HepG2 (cell line): ENCODE results near the gene ENO1. TPM values are rescaled to one million over a fixed set of nuclear protein-coding genes. Genes with fewer than 3 reads are reported as not detected.

ENCODE experiments used
- BHLHE40 ChIP-seq: IDR thresholded peaks from 2 replicates; pipeline ENCODE4 v1.6.1; 2011; ENCODE audit warnings: low read length, improper control_type of control experiment
- CERS6 ChIP-seq: sonication (generic); formaldehyde crosslinking; IDR thresholded peaks from 2 replicates; pipeline ENCODE4 v1.5.0; 2020; ENCODE audit warnings: missing genetic modification reagents
- CTCF ChIP-seq: sonication (generic); formaldehyde crosslinking; IDR thresholded peaks from 2 replicates; pipeline ENCODE4 v1.5.0; 2020; ENCODE audit warnings: mild to moderate bottlenecking, missing genetic modification reagents, moderate library complexity
- DNMT1 ChIP-seq: sonication (generic); formaldehyde crosslinking; IDR thresholded peaks from 2 replicates; pipeline ENCODE4 v1.5.1; 2020; ENCODE audit warnings: mild to moderate bottlenecking, missing genetic modification reagents
- FLYWCH1 ChIP-seq: sonication (generic); formaldehyde crosslinking; IDR thresholded peaks from 2 replicates; pipeline ENCODE4 v1.8.1; 2023; ENCODE audit warnings: mild to moderate bottlenecking, missing genetic modification reagents
- GLI4 ChIP-seq: sonication (generic); formaldehyde crosslinking; IDR thresholded peaks from 2 replicates; pipeline ENCODE4 v1.5.1; 2020; ENCODE audit warnings: missing genetic modification reagents, mild to moderate bottlenecking, moderate library complexity, borderline replicate concordance
- MXD3 ChIP-seq: IDR thresholded peaks from 2 replicates; pipeline ENCODE4 v1.6.1; 2016; ENCODE audit warnings: mild to moderate bottlenecking, missing biosample characterization, missing genetic modification reagents
- PBX2 ChIP-seq: IDR thresholded peaks from 2 replicates; pipeline ENCODE4 v1.6.1; 2016; ENCODE audit warnings: control low read depth
- SNAI1 ChIP-seq: sonication (generic); formaldehyde crosslinking; IDR thresholded peaks from 2 replicates; pipeline ENCODE4 v1.5.0; 2020; ENCODE audit warnings: mild to moderate bottlenecking, missing genetic modification reagents, borderline replicate concordance
- SNAPC4 ChIP-seq: sonication (generic); formaldehyde crosslinking; IDR thresholded peaks from 2 replicates; pipeline ENCODE4 v1.4.0; 2020; ENCODE audit warnings: mild to moderate bottlenecking, missing genetic modification reagents
- SNRNP70 ChIP-seq: fragments of 200-400 bp; formaldehyde crosslinking; IDR thresholded peaks from 2 replicates; pipeline ENCODE4 v1.6.1; 2017; ENCODE audit warnings: mild to moderate bottlenecking, low read depth, low read length, moderate library complexity
- SPEN ChIP-seq: sonication (generic); formaldehyde crosslinking; IDR thresholded peaks from 2 replicates; pipeline ENCODE4 v1.5.1; 2020; ENCODE audit warnings: low read depth, mild to moderate bottlenecking, missing genetic modification reagents
- TBX3 ChIP-seq: fragments of 450-650 bp; IDR thresholded peaks from 2 replicates; pipeline ENCODE4 v1.6.1; 2017; ENCODE audit warnings: antibody characterized with exemption, mild to moderate bottlenecking, inconsistent platforms, borderline replicate concordance
- ZBTB1 ChIP-seq: sonication (generic); formaldehyde crosslinking; IDR thresholded peaks from 2 replicates; pipeline ENCODE4 v1.4.0; 2020; ENCODE audit warnings: missing genetic modification reagents, borderline replicate concordance
- ZBTB25 ChIP-seq: IDR thresholded peaks from 2 replicates; pipeline ENCODE4 v1.6.1; 2018; ENCODE audit warnings: missing genetic modification reagents
- ZNF430 ChIP-seq: sonication (generic); formaldehyde crosslinking; IDR thresholded peaks from 2 replicates; pipeline ENCODE4 v1.9.0; 2021; ENCODE audit warnings: mild to moderate bottlenecking, missing genetic modification reagents
- ZNF468 ChIP-seq: sonication (generic); formaldehyde crosslinking; IDR thresholded peaks from 2 replicates; pipeline ENCODE4 v1.8.0; 2022; ENCODE audit warnings: mild to moderate bottlenecking, moderate library complexity, missing genetic modification reagents
- ZSCAN21 ChIP-seq: sonication (generic); formaldehyde crosslinking; IDR thresholded peaks from 2 replicates; pipeline ENCODE4 v1.8.0; 2022; ENCODE audit warnings: mild to moderate bottlenecking, missing genetic modification reagents, moderate library complexity, borderline replicate concordance
- polyA plus RNA-seq, 8 experiments: library from polyadenylated mRNA; depleted of rRNA in 3 of 8; stranded (reverse) in 7 of 8; unstranded in 1 of 8; fragments of >200 nt; fragmentation: Illumina TruSeq in 4 of 8; extraction: Trizol in 4 of 8; gene quantifications; 2 replicates each; pipeline versions ENCODE4 v1.2.1 to v1.2.3, GENCODE V29; 2011 to 2016; ENCODE audit warnings: low read depth in 4 of 8, missing spikeins in 1 of 8, mixed read lengths in 1 of 8; ENCODE audit not compliant: insufficient read depth in 1 of 8
- total RNA-seq, 5 experiments: library from RNA; depleted of rRNA; stranded (reverse); fragments of >200 nt; fragmentation: Illumina TruSeq; extraction: Trizol; gene quantifications; 2 replicates each; pipeline ENCODE4 v1.2.3, GENCODE V29; 2016; ENCODE audit warnings: low read depth in 1 of 5

The ENO1 gene
- total and polyA plus RNA-seq, 2 of the 13 experiments (the other 11 are each of a cell fraction or from before 2014, with no cell fraction given) = 1,559 to 3,103 TPM

- TF ChIP-seq ZNF430 (peak; percentile 52; the same call in 1 of the 2 replicates), SNAI1 (CRISPR knock-in tag) (no peak), DNMT1 (CRISPR knock-in tag) (peak; percentile 97), ZNF468 (peak; percentile 96), SNAPC4 (CRISPR knock-in tag) (0 out of 2 replicates have a peak, but pooled peaks have one; percentile 60), CERS6 (peak; percentile 85), MXD3 (CRISPR knock-in tag) (peak; percentile 96), ZBTB25 (CRISPR knock-in tag) (no peak), FLYWCH1 (CRISPR knock-in tag) (no peak), PBX2 (CRISPR knock-in tag) (peak; percentile 99), CTCF (CRISPR knock-in tag) (no peak), GLI4 (no peak), TBX3 (peak; percentile 87), SPEN (CRISPR knock-in tag) (peak; percentile 98), ZBTB1 (CRISPR knock-in tag) (no peak), SNRNP70 (no peak), ZSCAN21 (CRISPR knock-in tag) (peak; percentile 99), BHLHE40 (peak; percentile 31; the same call in 1 of the 2 replicates)
These were observed 395 bp upstream of the ENO1 start (continued) for GRCh38 chr1:8878698-8879463.
